H9 (cell line): Measurements from ENCODE around the gene ARFGEF2. TPM values are rescaled to one million over a fixed set of nuclear protein-coding genes. Genes with fewer than 3 reads are reported as not detected.

Experiments used
- DNase-seq: peaks from one replicate; pipeline ENCODE4 v3.0.0-alpha.2; 2017
- H2AFZ ChIP-seq: one replicate; pipeline ENCODE4 v1.6.1; 2013; ENCODE audit warnings: mild to moderate bottlenecking, low read length, control low read depth, moderate library complexity
- H2AK5ac ChIP-seq: 2 replicates; pipeline ENCODE4 v1.6.1; 2013; ENCODE audit warnings: low read length, control low read depth, mixed read lengths; ENCODE audit not compliant: insufficient read length
- H2BK120ac ChIP-seq: one replicate; pipeline ENCODE4 v1.6.1; 2013; ENCODE audit warnings: low read depth, mild to moderate bottlenecking, low read length, control low read depth, inconsistent platforms; ENCODE audit not compliant: poor library complexity, severe bottlenecking
- H2BK12ac ChIP-seq: 2 replicates; pipeline ENCODE4 v1.6.1; 2013; ENCODE audit warnings: low read length, control low read depth, mixed read lengths, low read depth; ENCODE audit not compliant: insufficient read length
- H2BK15ac ChIP-seq: 2 replicates; pipeline ENCODE4 v1.6.1; 2013; ENCODE audit warnings: low read depth, low read length, control low read depth
- H2BK20ac ChIP-seq: one replicate; pipeline ENCODE4 v1.6.1; 2013; ENCODE audit warnings: low read depth, mild to moderate bottlenecking, low read length, control low read depth, inconsistent platforms; ENCODE audit not compliant: poor library complexity, severe bottlenecking
- H2BK5ac ChIP-seq: 2 replicates; pipeline ENCODE4 v1.6.1; 2013; ENCODE audit warnings: low read length, control low read depth, mixed read lengths; ENCODE audit not compliant: insufficient read length
- H3K14ac ChIP-seq: 2 replicates; pipeline ENCODE4 v1.6.1; 2013; ENCODE audit warnings: low read length, control low read depth; ENCODE audit not compliant: insufficient read depth
- H3K18ac ChIP-seq: 2 replicates; pipeline ENCODE4 v1.6.1; 2013; ENCODE audit warnings: low read depth, mild to moderate bottlenecking, mixed read lengths, low read length, control low read depth; ENCODE audit not compliant: insufficient read length
- H3K23ac ChIP-seq: 2 replicates; pipeline ENCODE4 v1.6.1; 2013; ENCODE audit warnings: low read length, control low read depth, mixed read lengths, low read depth; ENCODE audit not compliant: insufficient read length
- H3K23me2 ChIP-seq: 2 replicates; pipeline ENCODE4 v1.6.1; 2013; ENCODE audit warnings: low read depth, mild to moderate bottlenecking, mixed read lengths, low read length, control low read depth; ENCODE audit not compliant: insufficient read length, poor library complexity, severe bottlenecking
- H3K27ac ChIP-seq: 2 replicates; pipeline ENCODE4 v1.5.1; 2013; ENCODE audit warnings: low read length, control low read depth, mixed read lengths, low read depth; ENCODE audit not compliant: insufficient read length
- H3K27me3 ChIP-seq: 2 replicates; pipeline ENCODE4 v1.6.1; 2013; ENCODE audit warnings: low read length, control low read depth, inconsistent platforms; ENCODE audit not compliant: insufficient read depth
- H3K4ac ChIP-seq: 2 replicates; pipeline ENCODE4 v1.6.1; 2013; ENCODE audit warnings: low read depth, mild to moderate bottlenecking, control low read depth, inconsistent platforms, low read length, moderate library complexity
- H3K4me1 ChIP-seq: 2 replicates; pipeline ENCODE4 v1.6.1; 2013; ENCODE audit warnings: low read length, control low read depth, inconsistent platforms; ENCODE audit not compliant: insufficient read depth
- H3K4me2 ChIP-seq: 2 replicates; pipeline ENCODE4 v1.6.1; 2013; ENCODE audit warnings: low read length, control low read depth, mixed read lengths; ENCODE audit not compliant: insufficient read length, insufficient read depth
- H3K56ac ChIP-seq: 2 replicates; pipeline ENCODE4 v1.6.1; 2013; ENCODE audit warnings: low read depth, mild to moderate bottlenecking, mixed read lengths, low read length, control low read depth; ENCODE audit not compliant: insufficient read length
- H3K79me1 ChIP-seq: 2 replicates; pipeline ENCODE4 v1.6.1; 2013; ENCODE audit warnings: low read depth, mild to moderate bottlenecking, moderate library complexity, low read length, control low read depth, inconsistent platforms; ENCODE audit not compliant: insufficient read depth, poor library complexity, severe bottlenecking
- H3K79me2 ChIP-seq: 2 replicates; pipeline ENCODE4 v1.6.1; 2013; ENCODE audit warnings: low read length, control low read depth, inconsistent platforms; ENCODE audit not compliant: insufficient read depth
- H3K9ac ChIP-seq: 2 replicates; pipeline ENCODE4 v1.6.1; 2013; ENCODE audit warnings: low read length, control low read depth, mixed read lengths; ENCODE audit not compliant: insufficient read length; ENCODE audit errors: extremely low read depth
- H3K9me3 ChIP-seq: one replicate; pipeline ENCODE4 v1.6.1; 2013; ENCODE audit warnings: low read depth, low read length, inconsistent platforms; ENCODE audit not compliant: control insufficient read depth
- H3T11ph ChIP-seq: one replicate; pipeline ENCODE4 v1.6.1; 2013; ENCODE audit warnings: mild to moderate bottlenecking, low read length, control low read depth, inconsistent platforms
- H4K20me1 ChIP-seq: one replicate; pipeline ENCODE4 v1.6.1; 2013; ENCODE audit not compliant: control insufficient read depth, insufficient read length, insufficient read depth
- H4K5ac ChIP-seq: 2 replicates; pipeline ENCODE4 v1.6.1; 2013; ENCODE audit warnings: low read depth, mild to moderate bottlenecking, mixed read lengths, low read length, control low read depth; ENCODE audit not compliant: insufficient read length
- H4K8ac ChIP-seq: replicated peaks from 2 replicates; pipeline ENCODE4 v1.6.1; 2013; ENCODE audit warnings: low read length, control low read depth, mixed read lengths, low read depth; ENCODE audit not compliant: insufficient read length
- H4K91ac ChIP-seq: 2 replicates; pipeline ENCODE4 v1.6.1; 2013; ENCODE audit warnings: low read depth, mild to moderate bottlenecking, moderate library complexity, mixed read lengths, low read length, control low read depth; ENCODE audit not compliant: insufficient read length
- H3K27ac Mint-ChIP-seq, 3 experiments: 2 replicates in 2 of 3; 3 replicates in 1 of 3; pipeline ENCODE4 v1.8.0; 2020 to 2021; ENCODE audit warnings: mixed read lengths in 3 of 3, mild to moderate bottlenecking in 1 of 3, moderate library complexity in 1 of 3
- H3K27me3 Mint-ChIP-seq: 2 replicates; pipeline ENCODE4 v1.8.0; 2021; ENCODE audit warnings: low read depth, mild to moderate bottlenecking, moderate library complexity, mixed read lengths
- H3K36me3 Mint-ChIP-seq, 3 experiments: 2 replicates in 2 of 3; 3 replicates in 1 of 3; pipeline ENCODE4 v1.8.0; 2020 to 2021; ENCODE audit warnings: low read depth in 3 of 3, mixed read lengths in 3 of 3; ENCODE audit not compliant: insufficient read depth in 1 of 3
- H3K4me1 Mint-ChIP-seq, 2 experiments: 2 replicates each; pipeline ENCODE4 v1.8.0; 2020; ENCODE audit warnings: mixed read lengths in 2 of 2
- H3K4me3 Mint-ChIP-seq, 2 experiments: 2 replicates in 1 of 2; 3 replicates in 1 of 2; pipeline ENCODE4 v1.8.0; 2020 to 2021; ENCODE audit warnings: mild to moderate bottlenecking in 2 of 2, mixed read lengths in 2 of 2, moderate library complexity in 1 of 2
- H3K9me3 Mint-ChIP-seq, 2 experiments: 2 replicates in 1 of 2; 3 replicates in 1 of 2; pipeline ENCODE4 v1.8.0; 2020; ENCODE audit warnings: mild to moderate bottlenecking in 2 of 2, mixed read lengths in 2 of 2, moderate library complexity in 1 of 2
- CTCF ChIP-seq: fragments of 200-600 bp; sonication (generic); conservative IDR thresholded peaks from 3 replicates; pipeline ENCODE4 v1.8.0; 2021; ENCODE audit warnings: antibody characterized with exemption, mild to moderate bottlenecking
- WGBS: extraction: QIAGEN DNeasy Blood & Tissue Kit; methylation state at CpG from one replicate; pipeline ENCODE4 v1.1.7; 2013; ENCODE audit warnings: missing lambda C conversion rate, low lambda C conversion rate, mixed read lengths; ENCODE audit not compliant: insufficient read length; ENCODE audit errors: extremely low coverage; 5-methylcytosine and 5-hydroxymethylcytosine counted together
- total RNA-seq: library from RNA; stranded (reverse); gene quantifications from 2 replicates; pipeline ENCODE4 v1.2.1, GENCODE V29; 2021

ARFGEF2 gene
- total RNA-seq, 1 experiment from 2014 or later = 16.6 TPM

DNA sequence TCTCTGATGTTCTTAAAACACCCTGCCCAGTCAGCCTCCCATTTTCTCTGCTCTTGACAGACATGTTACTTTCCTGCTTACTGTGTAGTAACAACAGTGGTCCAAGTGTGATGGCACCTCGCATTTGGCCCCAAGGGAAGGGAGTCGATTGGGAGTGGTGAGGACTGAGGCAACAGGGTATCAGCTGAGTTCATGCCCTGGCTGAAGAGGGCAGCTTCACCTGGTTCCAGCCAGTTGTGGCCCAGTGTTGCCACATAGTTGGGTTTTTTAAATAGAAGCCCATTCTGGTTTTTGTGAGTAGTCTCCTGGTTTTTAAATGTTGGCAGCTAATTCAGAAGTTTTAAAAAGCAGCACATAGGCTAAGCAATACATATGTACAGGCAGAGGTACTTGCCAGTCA lies 37.2 kb downstream of the ARFGEF2 start:
- Histone ChIP-seq H3K4me1 (no peaks in the 10 kb centered on the region), H3K27me3 (no peaks in the 10 kb centered on the region), H3T11ph (no peak overlapping the region), H2BK120ac (no peak overlapping the region), H4K91ac (no peak overlapping the region), H3K14ac (no peak overlapping the region), H4K8ac (no peak overlapping the region), H3K9me3 (no peaks in the 10 kb centered on the region), H3K4ac (no peak overlapping the region), H2AK5ac (no peak overlapping the region), H2BK5ac (no peak overlapping the region), H2BK15ac (no peak overlapping the region), H4K20me1 (no peaks in the 10 kb centered on the region), H4K5ac (no peak overlapping the region), H3K79me2 (no peaks in the 10 kb centered on the region), H3K23ac (no peak overlapping the region), H3K27ac (no peak overlapping the region), H3K56ac (no peak overlapping the region), H3K79me1 (no peaks in the 10 kb centered on the region), H3K4me2 (no peak overlapping the region), H2AFZ (no peak overlapping the region), H3K18ac (no peak overlapping the region), H2BK12ac (no peak overlapping the region), H2BK20ac (no peak overlapping the region), H3K9ac (no peak overlapping the region), H3K23me2 (no peaks in the 10 kb centered on the region)
- TF ChIP-seq CTCF = no peak
- Mint-ChIP-seq H3K4me3 (no peak overlapping the region), H3K4me1 (no peaks in the 10 kb centered on the region), H3K27ac (no peak overlapping the region), H3K36me3 (peaks cover 7 to 55% (median 40%) of the 10 kb centered on the region in 3 experiments; a peak in 6 of 7 replicates), H3K27me3 (no peaks in the 10 kb centered on the region), H3K9me3 (no peaks in the 10 kb centered on the region; a peak in 1 of 5 replicates)
- DNase-seq = no peak
- no CpG with 5 or more reads among the region's 2 CpGs for WGBS
